Upper lobe of left lung (tissue), 6 donors: Measurements from ENCODE around the gene MYEOV. TPM values are rescaled to one million over a fixed set of nuclear protein-coding genes. Genes with fewer than 3 reads are reported as not detected.

Experiments
- ATAC-seq, 2 donors: fragments of 200-7000 bp; cut with Tn5 transposase; one replicate each; pipeline ENCODE4 v1.9.1; 2022; ENCODE audit warnings: mild to moderate bottlenecking in 2 of 2, moderate library complexity in 2 of 2; ENCODE audit not compliant: low FRiP score in 2 of 2
- DNase-seq, 2 donors: peaks; one replicate each; pipeline ENCODE4 v3.0.0-alpha.2; 2019 to 2020
- H3K27ac ChIP-seq, 4 donors: fragments of 200-600 bp; sonication (generic); one replicate each; pipeline ENCODE4 v1.5.1; 2016 to 2019
- H3K27me3 ChIP-seq, 4 donors: fragments of 200-600 bp; sonication (generic); one replicate each; pipeline ENCODE4 v1.5.1; 2017 to 2019
- H3K36me3 ChIP-seq, 4 donors: fragments of 200-600 bp; sonication (generic); one replicate each; pipeline ENCODE4 v1.5.1; 2016 to 2019
- H3K4me1 ChIP-seq, 4 donors: fragments of 200-600 bp; sonication (generic); one replicate each; pipeline ENCODE4 v1.5.1; 2018 to 2019
- H3K4me3 ChIP-seq, 4 donors: fragments of 200-600 bp; sonication (generic); one replicate each; pipeline ENCODE4 v1.5.1; 2017 to 2019; ENCODE audit warnings: mild to moderate bottlenecking in 2 of 4, moderate library complexity in 1 of 4
- H3K9me3 ChIP-seq, 4 donors: fragments of 200-600 bp; sonication (generic); one replicate each; pipeline ENCODE4 v1.5.1; 2018 to 2019
- EP300 ChIP-seq, 4 donors: sonication (generic); formaldehyde crosslinking; IDR thresholded peaks; one replicate each; pipeline ENCODE4 v1.5.1; 2017; ENCODE audit warnings: antibody characterized with exemption in 4 of 4, control low read depth in 2 of 4
- POLR2A ChIP-seq, 4 donors: fragments of 450-650 bp; IDR thresholded peaks; one replicate each; pipeline ENCODE4 v1.5.1; 2016 to 2017; ENCODE audit warnings: antibody characterized with exemption in 4 of 4, mild to moderate bottlenecking in 2 of 4
- POLR2AphosphoS5 ChIP-seq, 2 donors: sonication (generic); formaldehyde crosslinking; IDR thresholded peaks; one replicate each; pipeline ENCODE4 v1.5.1; 2017; ENCODE audit warnings: antibody characterized with exemption in 2 of 2
- WGBS, 2 donors: methylation state at CpG; one replicate each; pipeline ENCODE4 v1.1.5; 2017 to 2018; 5-methylcytosine and 5-hydroxymethylcytosine counted together
- total RNA-seq, 6 donors: library from RNA; depleted of rRNA in 4 of 6; stranded (reverse); fragments of >200 nt in 4 of 6; gene quantifications; one replicate each; pipeline versions ENCODE4 v1.1.0 to v1.2.1, GENCODE V29; 2016 to 2021
- TF ChIP-seq, protein P1 (sequence below), 6 experiments: fragments of 450-650 bp in 4 of 6; fragments of 200-600 bp in 2 of 6; sonication (generic) in 2 of 6; IDR thresholded peaks; one replicate each; pipeline ENCODE4 v1.5.1; 2016 to 2019; ENCODE audit warnings: antibody characterized with exemption in 6 of 6
- donor health status: DM: no; HTN: no; CAD: no; lungs with moderate emphysema.
- donor health status: DM: no; HTN: yes; CAD: no; lungs with severe emphysema.

The MYEOV gene
- total RNA-seq, 6 donors from 2014 or later, result 0.30 to 0.98 (median 0.77) TPM; not detected in 2

DNA sequence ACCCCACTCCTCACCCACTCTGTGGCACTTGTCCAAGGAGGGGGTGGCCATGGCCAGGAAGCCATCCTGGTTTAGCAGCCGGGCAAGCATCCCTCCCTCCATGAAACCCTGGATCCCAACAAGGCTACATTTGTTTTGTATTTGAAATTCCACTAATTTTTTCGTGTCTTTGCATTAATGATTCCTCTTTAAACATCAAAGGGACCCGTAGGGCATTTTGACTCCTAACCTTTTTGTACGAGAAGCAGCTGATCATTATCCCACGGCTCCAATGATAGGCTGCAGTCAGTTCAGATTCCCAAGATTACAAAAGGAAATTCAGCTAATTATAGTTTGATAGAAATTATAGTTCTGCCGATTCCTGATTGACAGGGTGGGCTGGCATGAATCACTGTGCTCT lies 10.7 kb downstream of the MYEOV start:
- Histone ChIP-seq H3K27me3 (no peaks in the 10 kb centered on the region), H3K36me3 (no peaks in the 10 kb centered on the region), H3K27ac (no peak overlapping the region), H3K4me3 (no peak overlapping the region), H3K4me1 (peaks cover 17 to 24% (median 20%) of the 10 kb centered on the region in 4 donors), H3K9me3 (no peaks in the 10 kb centered on the region)
- ATAC-seq (no peak), DNase-seq (no peak)
- TF ChIP-seq EP300 (IDR thresholded peaks at IDR 0.05), result no peak
- WGBS, 2 donors, result 68 to 77% methylated on average over 6 of the region's 6 CpGs

GRCh38 chr11:69305885-69306540 lies 12.1 kb downstream of the MYEOV start:
- no peaks in the 10 kb centered on the region for H3K36me3 ChIP-seq
- H3K4me3 ChIP-seq, result no peak overlapping the region
- TF ChIP-seq EP300 (IDR thresholded peaks at IDR 0.05), result no peak
- TF ChIP-seq, protein P1, sequence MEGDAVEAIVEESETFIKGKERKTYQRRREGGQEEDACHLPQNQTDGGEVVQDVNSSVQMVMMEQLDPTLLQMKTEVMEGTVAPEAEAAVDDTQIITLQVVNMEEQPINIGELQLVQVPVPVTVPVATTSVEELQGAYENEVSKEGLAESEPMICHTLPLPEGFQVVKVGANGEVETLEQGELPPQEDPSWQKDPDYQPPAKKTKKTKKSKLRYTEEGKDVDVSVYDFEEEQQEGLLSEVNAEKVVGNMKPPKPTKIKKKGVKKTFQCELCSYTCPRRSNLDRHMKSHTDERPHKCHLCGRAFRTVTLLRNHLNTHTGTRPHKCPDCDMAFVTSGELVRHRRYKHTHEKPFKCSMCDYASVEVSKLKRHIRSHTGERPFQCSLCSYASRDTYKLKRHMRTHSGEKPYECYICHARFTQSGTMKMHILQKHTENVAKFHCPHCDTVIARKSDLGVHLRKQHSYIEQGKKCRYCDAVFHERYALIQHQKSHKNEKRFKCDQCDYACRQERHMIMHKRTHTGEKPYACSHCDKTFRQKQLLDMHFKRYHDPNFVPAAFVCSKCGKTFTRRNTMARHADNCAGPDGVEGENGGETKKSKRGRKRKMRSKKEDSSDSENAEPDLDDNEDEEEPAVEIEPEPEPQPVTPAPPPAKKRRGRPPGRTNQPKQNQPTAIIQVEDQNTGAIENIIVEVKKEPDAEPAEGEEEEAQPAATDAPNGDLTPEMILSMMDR (IDR thresholded peaks at IDR 0.05), result no peak
- no peaks in the 10 kb centered on the region for H3K9me3 ChIP-seq
- WGBS, 2 donors, result 81% methylated on average over 3 to 11 of the region's 11 CpGs
- H3K4me1 ChIP-seq, result peaks cover 13 to 18% (median 16%) of the 10 kb centered on the region in 4 donors
- H3K27ac ChIP-seq, result no peak overlapping the region
- no peaks in the 10 kb centered on the region for H3K27me3 ChIP-seq
- peak in 1 of 2 donors; percentile 14 for DNase-seq
- no peak for ATAC-seq

DNA sequence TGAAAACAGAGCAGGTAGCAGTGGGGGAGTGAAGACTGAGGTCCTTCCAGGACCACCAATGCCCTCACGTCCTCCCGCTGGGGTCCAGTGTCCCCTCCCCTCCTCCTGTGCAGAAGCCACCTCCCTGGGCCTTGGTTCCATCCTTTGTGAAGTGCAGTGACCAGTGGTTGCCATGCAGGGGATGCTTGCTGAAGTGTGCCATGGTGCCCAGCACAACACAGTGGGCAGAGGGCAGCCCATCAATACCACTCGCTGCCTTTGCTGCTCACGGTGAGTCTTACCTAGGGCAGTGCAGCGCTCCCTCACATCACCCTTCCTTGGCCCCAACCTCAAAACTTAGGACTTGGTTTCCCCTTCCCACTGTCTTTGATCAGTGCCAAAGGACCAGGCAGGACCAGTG lies 12.9 kb downstream of the MYEOV start:
- WGBS, 2 donors, result 80 to 86% methylated on average over 2 to 5 of the region's 5 CpGs
- no peak for DNase-seq
- Histone ChIP-seq H3K36me3 (no peaks in the 10 kb centered on the region), H3K4me3 (no peak overlapping the region), H3K9me3 (no peaks in the 10 kb centered on the region), H3K4me1 (peaks cover 12 to 18% (median 18%) of the 10 kb centered on the region in 4 donors), H3K27ac (no peak overlapping the region), H3K27me3 (no peaks in the 10 kb centered on the region)
- no peak for TF ChIP-seq POLR2A (IDR thresholded peaks at IDR 0.05)
- TF ChIP-seq, protein P1 (IDR thresholded peaks at IDR 0.05), result no peak
- TF ChIP-seq POLR2AphosphoS5 (IDR thresholded peaks at IDR 0.05), result no peak
- TF ChIP-seq EP300 (IDR thresholded peaks at IDR 0.05), result no peak
- no peak for ATAC-seq

- DNase-seq, result no peak
Measured at GRCh38 chr11:69307421-69307820, 13.5 kb downstream of the MYEOV start.

GRCh38 chr11:69307871-69308431 lies 14.0 kb downstream of the MYEOV start:
- Histone ChIP-seq H3K27ac (no peak overlapping the region), H3K4me1 (peaks cover 17 to 23% (median 21%) of the 10 kb centered on the region in 4 donors), H3K36me3 (no peaks in the 10 kb centered on the region), H3K27me3 (no peaks in the 10 kb centered on the region), H3K9me3 (no peaks in the 10 kb centered on the region), H3K4me3 (no peak overlapping the region)
- ATAC-seq (no peak), DNase-seq (no peak)
- TF ChIP-seq POLR2AphosphoS5 (IDR thresholded peaks at IDR 0.05) (no peak), POLR2A (IDR thresholded peaks at IDR 0.05) (no peak), EP300 (IDR thresholded peaks at IDR 0.05) (no peak)
- TF ChIP-seq, protein P1 (IDR thresholded peaks at IDR 0.05), result no peak
- 77 to 80% methylated on average over 12 of the region's 12 CpGs for WGBS, 2 donors

More at GRCh38 chr11:69307421-69307820, 13.5 kb downstream of the MYEOV start:
- H3K27ac ChIP-seq, result no peak overlapping the region
- ATAC-seq, result no peak
- peaks cover 12 to 18% (median 18%) of the 10 kb centered on the region in 4 donors for H3K4me1 ChIP-seq
- no peaks in the 10 kb centered on the region for H3K36me3 ChIP-seq
- H3K27me3 ChIP-seq, result no peaks in the 10 kb centered on the region
- H3K9me3 ChIP-seq, result no peaks in the 10 kb centered on the region
- TF ChIP-seq POLR2A (IDR thresholded peaks at IDR 0.05) (no peak), EP300 (IDR thresholded peaks at IDR 0.05) (no peak), POLR2AphosphoS5 (IDR thresholded peaks at IDR 0.05) (no peak)
- TF ChIP-seq, protein P1 (IDR thresholded peaks at IDR 0.05), result no peak
- no peak overlapping the region for H3K4me3 ChIP-seq
- WGBS, 2 donors, result 71 to 93% methylated on average over 3 to 6 of the region's 6 CpGs
